Trophoblast cell (in vitro differentiated cells and primary cell): Measurements from ENCODE around the gene SYNJ1.

Experiments
- DNase-seq, 2 donors: peaks; one replicate each; pipeline ENCODE4 v3.0.0-alpha.2; 2016
- H2AFZ ChIP-seq: 2 replicates; pipeline ENCODE4 v1.6.1; 2013; ENCODE audit warnings: low read length, moderate library complexity, mild to moderate bottlenecking; ENCODE audit not compliant: insufficient read depth, poor library complexity
- H2AK5ac ChIP-seq: 2 replicates; pipeline ENCODE4 v1.6.1; 2013; ENCODE audit warnings: mild to moderate bottlenecking, low read length
- H2BK120ac ChIP-seq: 2 replicates; pipeline ENCODE4 v1.6.1; 2013; ENCODE audit warnings: low read length, mild to moderate bottlenecking, moderate library complexity; ENCODE audit not compliant: insufficient read depth, poor library complexity
- H2BK12ac ChIP-seq: 2 replicates; pipeline ENCODE4 v1.6.1; 2013; ENCODE audit warnings: mild to moderate bottlenecking, low read length, moderate library complexity
- H2BK5ac ChIP-seq: 2 replicates; pipeline ENCODE4 v1.6.1; 2013; ENCODE audit warnings: low read length, low read depth, moderate library complexity, mild to moderate bottlenecking; ENCODE audit not compliant: poor library complexity
- H3K14ac ChIP-seq: 2 replicates; pipeline ENCODE4 v1.6.1; 2013; ENCODE audit warnings: mild to moderate bottlenecking, low read length
- H3K18ac ChIP-seq: 2 replicates; pipeline ENCODE4 v1.6.1; 2013; ENCODE audit warnings: mild to moderate bottlenecking, low read length
- H3K23ac ChIP-seq: 2 replicates; pipeline ENCODE4 v1.6.1; 2013; ENCODE audit warnings: low read length
- H3K27ac ChIP-seq: 2 replicates; pipeline ENCODE4 v1.5.1; 2013; ENCODE audit warnings: low read depth, mild to moderate bottlenecking, inconsistent platforms, low read length, moderate library complexity
- H3K27me3 ChIP-seq: 2 replicates; pipeline ENCODE4 v1.6.1; 2013; ENCODE audit warnings: inconsistent platforms, mild to moderate bottlenecking, low read length, moderate library complexity; ENCODE audit not compliant: insufficient read depth
- H3K36me3 ChIP-seq, 2 experiments: 1 replicate in 1 of 2; 2 replicates in 1 of 2; pipeline ENCODE4 v1.6.1; 2013; ENCODE audit warnings: low read length in 2 of 2, mild to moderate bottlenecking in 2 of 2, moderate library complexity in 1 of 2; ENCODE audit not compliant: insufficient read depth in 2 of 2, control insufficient read depth in 1 of 2
- H3K4ac ChIP-seq: 2 replicates; pipeline ENCODE4 v1.6.1; 2013; ENCODE audit warnings: low read depth, mild to moderate bottlenecking, low read length, moderate library complexity
- H3K4me1 ChIP-seq, 2 experiments: 1 replicate in 1 of 2; 2 replicates in 1 of 2; pipeline ENCODE4 v1.6.1; 2013; ENCODE audit warnings: low read length in 2 of 2, mild to moderate bottlenecking in 2 of 2, moderate library complexity in 1 of 2; ENCODE audit not compliant: insufficient read depth in 2 of 2, control insufficient read depth in 1 of 2
- H3K4me2 ChIP-seq: 2 replicates; pipeline ENCODE4 v1.6.1; 2013; ENCODE audit warnings: inconsistent platforms, mild to moderate bottlenecking, low read length, moderate library complexity
- H3K4me3 ChIP-seq: 2 replicates; pipeline ENCODE4 v1.5.1; 2013; ENCODE audit warnings: mild to moderate bottlenecking, low read depth, low read length, inconsistent platforms
- H3K79me1 ChIP-seq: one replicate; pipeline ENCODE4 v1.6.1; 2013; ENCODE audit warnings: low read length
- H3K79me2 ChIP-seq: 2 replicates; pipeline ENCODE4 v1.6.1; 2013; ENCODE audit warnings: low read length, mild to moderate bottlenecking; ENCODE audit not compliant: control insufficient read depth, insufficient read depth, poor library complexity
- H3K9ac ChIP-seq: 2 replicates; pipeline ENCODE4 v1.6.1; 2013; ENCODE audit warnings: mild to moderate bottlenecking, low read length
- H3K9me3 ChIP-seq: 2 replicates; pipeline ENCODE4 v1.6.1; 2013; ENCODE audit warnings: low read depth, mild to moderate bottlenecking, control low read depth, inconsistent platforms, low read length; ENCODE audit not compliant: insufficient read depth
- H4K12ac ChIP-seq: 2 replicates; pipeline ENCODE4 v1.6.1; 2013; ENCODE audit warnings: low read depth, mild to moderate bottlenecking, low read length, moderate library complexity
- H4K8ac ChIP-seq: 2 replicates; pipeline ENCODE4 v1.6.1; 2013; ENCODE audit warnings: low read depth, mild to moderate bottlenecking, low read length, moderate library complexity
- H4K91ac ChIP-seq: one replicate; pipeline ENCODE4 v1.6.1; 2013; ENCODE audit warnings: low read depth, mild to moderate bottlenecking, low read length, moderate library complexity
- WGBS: extraction: QIAGEN DNeasy Blood & Tissue Kit; methylation state at CpG from one replicate; pipeline ENCODE4 v1.1.7; 2013; ENCODE audit warnings: missing lambda C conversion rate; ENCODE audit not compliant: insufficient read length, insufficient coverage; ENCODE audit errors: extremely low coverage; 5-methylcytosine and 5-hydroxymethylcytosine counted together

SYNJ1 gene

GRCh38 chr21:32587651-32588050, 140.2 kb downstream of the SYNJ1 start:
- no peak overlapping the region for H2BK12ac ChIP-seq
- no peak overlapping the region for H3K18ac ChIP-seq
- peak; percentile 30 to 60 for DNase-seq
- no peak overlapping the region for H2AFZ ChIP-seq
- no peaks in the 10 kb centered on the region for H3K9me3 ChIP-seq
- no CpG with 5 or more reads among the region's 5 CpGs for WGBS
- H3K14ac ChIP-seq = no peak overlapping the region
- no peak overlapping the region for H4K91ac ChIP-seq
- H3K4me3 ChIP-seq = no peak overlapping the region
- H4K12ac ChIP-seq = no peak overlapping the region
- H3K4me2 ChIP-seq = no peak overlapping the region
- H3K79me2 ChIP-seq = no peaks in the 10 kb centered on the region
- no peak overlapping the region for H3K4ac ChIP-seq
- peaks cover 0 to 2% of the 10 kb centered on the region in 2 experiments for H3K36me3 ChIP-seq
- no peaks in the 10 kb centered on the region for H3K79me1 ChIP-seq
- no peak overlapping the region for H3K9ac ChIP-seq
- H3K27ac ChIP-seq = no peak overlapping the region
- no peak overlapping the region for H2AK5ac ChIP-seq
- H3K27me3 ChIP-seq = no peaks in the 10 kb centered on the region
- no peak overlapping the region for H3K23ac ChIP-seq
- H4K8ac ChIP-seq = no peak overlapping the region
- H3K4me1 ChIP-seq = no peaks in the 10 kb centered on the region
- no peak overlapping the region for H2BK120ac ChIP-seq
- H2BK5ac ChIP-seq = no peak overlapping the region

- Histone ChIP-seq H3K36me3 (peaks cover 0 to 2% of the 10 kb centered on the region in 2 experiments), H3K27ac (no peak overlapping the region), H2BK120ac (no peak overlapping the region), H3K23ac (no peak overlapping the region), H4K8ac (no peak overlapping the region), H3K9ac (no peak overlapping the region), H3K27me3 (no peaks in the 10 kb centered on the region), H2AFZ (no peak overlapping the region), H3K4me2 (no peak overlapping the region), H4K91ac (no peak overlapping the region), H3K14ac (no peak overlapping the region), H3K18ac (no peak overlapping the region), H3K4me1 (no peaks in the 10 kb centered on the region), H2BK5ac (no peak overlapping the region), H3K4ac (no peak overlapping the region), H3K79me2 (no peaks in the 10 kb centered on the region), H3K9me3 (no peaks in the 10 kb centered on the region), H2BK12ac (no peak overlapping the region), H2AK5ac (no peak overlapping the region), H3K4me3 (no peak overlapping the region), H3K79me1 (no peaks in the 10 kb centered on the region), H4K12ac (no peak overlapping the region)
- WGBS = no CpG with 5 or more reads among the region's 13 CpGs
- DNase-seq = no peak
These were observed 140.7 kb downstream of the SYNJ1 start for GRCh38 chr21:32587120-32587519.

DNA sequence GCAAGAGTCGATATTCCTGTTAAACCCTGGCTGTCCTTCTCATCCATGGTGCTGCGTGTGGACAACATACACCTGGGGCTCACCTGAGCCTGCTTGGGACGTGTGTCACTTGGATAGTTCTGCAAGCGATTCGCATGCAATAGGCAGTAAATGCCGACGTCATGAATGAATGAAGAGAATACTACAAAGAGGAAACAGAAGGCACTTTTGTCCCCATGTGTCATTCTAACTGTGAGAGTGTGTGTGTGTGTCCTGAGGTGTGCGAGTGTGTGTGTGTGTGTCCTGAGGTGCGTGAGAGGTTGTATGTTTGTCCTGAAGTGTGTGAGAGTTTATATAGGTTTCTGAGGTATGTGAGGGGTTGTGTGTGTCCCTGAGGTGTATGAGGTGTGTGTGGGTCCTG, 141.8 kb downstream of the SYNJ1 start:
- WGBS = no CpG with 5 or more reads among the region's 9 CpGs
- Histone ChIP-seq H3K79me2 (no peaks in the 10 kb centered on the region), H2BK12ac (no peak overlapping the region), H3K27ac (no peak overlapping the region), H3K4ac (no peak overlapping the region), H3K9ac (no peak overlapping the region), H2BK5ac (no peak overlapping the region), H2BK120ac (no peak overlapping the region), H2AK5ac (no peak overlapping the region), H4K8ac (no peak overlapping the region), H3K18ac (no peak overlapping the region), H4K12ac (no peak overlapping the region), H3K4me3 (no peak overlapping the region), H3K23ac (no peak overlapping the region), H3K36me3 (peaks cover 0 to 2% of the 10 kb centered on the region in 2 experiments), H3K4me1 (no peaks in the 10 kb centered on the region), H3K14ac (no peak overlapping the region), H3K9me3 (no peaks in the 10 kb centered on the region), H4K91ac (no peak overlapping the region), H3K27me3 (no peaks in the 10 kb centered on the region), H3K79me1 (no peaks in the 10 kb centered on the region), H3K4me2 (no peak overlapping the region), H2AFZ (no peak overlapping the region)
- DNase-seq = peak; percentile 26 to 41

DNA sequence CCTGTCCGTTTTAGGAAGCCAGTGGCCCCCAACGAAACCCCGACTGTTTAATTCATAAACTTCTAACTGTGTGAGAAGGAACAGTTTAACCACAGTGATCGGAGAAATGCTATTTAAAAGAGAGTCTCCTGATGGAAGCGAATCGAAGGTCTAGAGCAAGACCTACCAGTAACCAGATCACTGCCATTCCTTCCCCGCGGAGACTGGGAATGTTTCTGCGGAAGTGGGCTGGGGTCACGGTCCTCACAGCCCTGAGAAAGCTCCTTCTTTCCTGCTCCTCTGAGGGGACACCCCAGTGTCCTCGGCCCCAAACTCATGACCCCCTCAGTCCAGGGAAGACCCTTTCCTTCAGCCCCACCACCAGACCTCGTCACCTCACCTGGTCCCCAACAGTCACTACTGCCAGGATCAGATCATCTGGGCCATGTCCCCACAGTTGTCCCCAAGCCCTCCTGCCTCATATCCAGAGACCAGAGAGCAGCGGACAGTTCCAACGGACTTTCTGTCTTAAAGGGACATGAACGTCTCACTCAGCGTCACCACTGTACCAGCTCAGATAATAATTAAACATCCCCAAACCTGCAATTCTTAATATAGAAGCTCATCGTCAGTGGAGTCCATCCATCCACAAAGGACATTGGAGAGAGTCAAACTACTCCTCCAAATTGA, 142.6 kb downstream of the SYNJ1 start, which contains the start of gene TCP10L:
Gene TCP10L (minus strand): TSS at position 482 of the 669 bp plus-strand sequence. CDS start 1,219 bp downstream, outside the sequence.
- no peak within 1 kb of the TSS for H4K8ac ChIP-seq
- no peak within 1 kb of the TSS for H4K91ac ChIP-seq
- H3K27ac ChIP-seq = no peak within 1 kb of the TSS
- H2AK5ac ChIP-seq = no peak within 1 kb of the TSS
- H3K36me3 ChIP-seq = peaks cover 0 to 2% of the 10 kb centered on the region in 2 experiments
- H3K79me2 ChIP-seq = no peaks in the 10 kb centered on the region
- no peak within 1 kb of the TSS for H3K23ac ChIP-seq
- H3K9ac ChIP-seq = no peak within 1 kb of the TSS
- no peak within 1 kb of the TSS for H4K12ac ChIP-seq
- H3K4me3 ChIP-seq = no peak within 1 kb of the TSS
- no peaks in the 10 kb centered on the region for H3K4me1 ChIP-seq
- no peak within 1 kb of the TSS for H3K14ac ChIP-seq
- H2BK5ac ChIP-seq = no peak within 1 kb of the TSS
- H3K18ac ChIP-seq = no peak within 1 kb of the TSS
- no peak within 1 kb of the TSS for H2AFZ ChIP-seq
- H3K27me3 ChIP-seq = no peaks in the 10 kb centered on the region
- DNase-seq = no peak
- H3K4ac ChIP-seq = no peak within 1 kb of the TSS
- no peak within 1 kb of the TSS for H2BK120ac ChIP-seq
- H3K9me3 ChIP-seq = no peaks in the 10 kb centered on the region
- H2BK12ac ChIP-seq = no peak within 1 kb of the TSS
- no CpG with 5 or more reads among the region's 17 CpGs for WGBS
- no peaks in the 10 kb centered on the region for H3K79me1 ChIP-seq
- H3K4me2 ChIP-seq = no peak within 1 kb of the TSS
